Fibroblast of lung (primary cell): ENCODE measurements around the gene RETREG1.

Experiments used
- EZH2 ChIP-seq: IDR thresholded peaks from 2 replicates; pipeline ENCODE4 v1.5.1; 2012; ENCODE audit warnings: low read length, control low read depth, mild to moderate bottlenecking; ENCODE audit errors: missing control alignments
- TF ChIP-seq, protein P1 (sequence below), 2 donors: IDR thresholded peaks in 1 of 2; conservative IDR thresholded peaks in 1 of 2; 1 replicate in 1 of 2; 2 replicates in 1 of 2; pipeline ENCODE4 v1.5.1; 2011 to 2012; ENCODE audit warnings: low read length in 2 of 2, control low read depth in 1 of 2, inconsistent platforms in 1 of 2, low read depth in 1 of 2, mild to moderate bottlenecking in 1 of 2

DNA sequence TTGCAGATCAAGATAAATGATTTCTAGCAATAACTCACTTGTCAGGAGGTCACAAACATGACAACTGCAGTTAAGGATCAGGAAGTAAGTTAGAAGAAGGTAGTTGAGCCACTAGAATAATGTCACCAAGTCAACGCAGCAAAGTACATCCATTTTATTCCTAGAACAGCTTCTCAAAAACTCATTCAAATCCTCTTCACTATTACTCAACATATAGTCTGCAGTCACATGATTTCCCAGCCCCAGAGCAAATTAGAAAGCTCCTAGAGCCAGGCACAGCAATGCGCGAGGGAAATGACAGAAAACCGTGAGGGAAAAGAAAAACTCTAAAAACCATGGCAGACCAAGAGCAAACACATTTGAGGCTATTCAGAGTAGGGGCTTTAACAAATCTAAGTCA lies 101.3 kb downstream of the RETREG1 start:
- TF ChIP-seq, protein P1, sequence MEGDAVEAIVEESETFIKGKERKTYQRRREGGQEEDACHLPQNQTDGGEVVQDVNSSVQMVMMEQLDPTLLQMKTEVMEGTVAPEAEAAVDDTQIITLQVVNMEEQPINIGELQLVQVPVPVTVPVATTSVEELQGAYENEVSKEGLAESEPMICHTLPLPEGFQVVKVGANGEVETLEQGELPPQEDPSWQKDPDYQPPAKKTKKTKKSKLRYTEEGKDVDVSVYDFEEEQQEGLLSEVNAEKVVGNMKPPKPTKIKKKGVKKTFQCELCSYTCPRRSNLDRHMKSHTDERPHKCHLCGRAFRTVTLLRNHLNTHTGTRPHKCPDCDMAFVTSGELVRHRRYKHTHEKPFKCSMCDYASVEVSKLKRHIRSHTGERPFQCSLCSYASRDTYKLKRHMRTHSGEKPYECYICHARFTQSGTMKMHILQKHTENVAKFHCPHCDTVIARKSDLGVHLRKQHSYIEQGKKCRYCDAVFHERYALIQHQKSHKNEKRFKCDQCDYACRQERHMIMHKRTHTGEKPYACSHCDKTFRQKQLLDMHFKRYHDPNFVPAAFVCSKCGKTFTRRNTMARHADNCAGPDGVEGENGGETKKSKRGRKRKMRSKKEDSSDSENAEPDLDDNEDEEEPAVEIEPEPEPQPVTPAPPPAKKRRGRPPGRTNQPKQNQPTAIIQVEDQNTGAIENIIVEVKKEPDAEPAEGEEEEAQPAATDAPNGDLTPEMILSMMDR (conservative IDR thresholded peaks at IDR 0.05 in 1 of 2, IDR thresholded peaks at IDR 0.05 in 1 of 2; ENCODE audit: low read depth in 1 of 2, low read length in 2 of 2) = no peak
- TF ChIP-seq EZH2 = no peak
